ENCODE data around the gene TMEM272.

DNA sequence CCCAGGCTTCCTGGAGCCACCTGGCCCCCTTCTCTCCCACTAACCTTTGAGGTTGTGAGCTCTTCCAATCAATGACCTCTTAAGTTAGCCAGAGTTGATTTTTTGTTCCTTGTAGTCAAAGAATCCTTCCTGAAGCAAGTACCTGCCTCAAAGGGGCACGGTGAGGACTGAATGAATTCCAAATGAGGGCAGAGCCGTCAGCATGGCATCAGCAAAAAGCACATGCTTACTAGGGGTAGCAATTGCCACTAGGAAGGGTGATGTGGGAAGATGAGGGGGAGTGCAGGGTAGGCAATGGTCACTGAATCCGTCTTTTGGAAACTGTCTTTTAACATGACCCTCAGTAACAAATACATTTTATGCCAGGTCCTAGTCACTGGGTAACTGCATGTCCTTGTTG lies 25.4 kb downstream of the TMEM272 start:
- no peak for TF ChIP-seq CTCF (IDR thresholded peaks at IDR 0.05)
- TF ChIP-seq POLR2AphosphoS5 (IDR thresholded peaks at IDR 0.05), result no peak
- no peak for TF ChIP-seq POLR2A (IDR thresholded peaks at IDR 0.05)
- no peak for TF ChIP-seq EP300 (IDR thresholded peaks at IDR 0.05; ENCODE audit: low read depth)

Data from transverse colon (tissue), 4 donors.